ENCODE data around the gene ZACN.

DNA sequence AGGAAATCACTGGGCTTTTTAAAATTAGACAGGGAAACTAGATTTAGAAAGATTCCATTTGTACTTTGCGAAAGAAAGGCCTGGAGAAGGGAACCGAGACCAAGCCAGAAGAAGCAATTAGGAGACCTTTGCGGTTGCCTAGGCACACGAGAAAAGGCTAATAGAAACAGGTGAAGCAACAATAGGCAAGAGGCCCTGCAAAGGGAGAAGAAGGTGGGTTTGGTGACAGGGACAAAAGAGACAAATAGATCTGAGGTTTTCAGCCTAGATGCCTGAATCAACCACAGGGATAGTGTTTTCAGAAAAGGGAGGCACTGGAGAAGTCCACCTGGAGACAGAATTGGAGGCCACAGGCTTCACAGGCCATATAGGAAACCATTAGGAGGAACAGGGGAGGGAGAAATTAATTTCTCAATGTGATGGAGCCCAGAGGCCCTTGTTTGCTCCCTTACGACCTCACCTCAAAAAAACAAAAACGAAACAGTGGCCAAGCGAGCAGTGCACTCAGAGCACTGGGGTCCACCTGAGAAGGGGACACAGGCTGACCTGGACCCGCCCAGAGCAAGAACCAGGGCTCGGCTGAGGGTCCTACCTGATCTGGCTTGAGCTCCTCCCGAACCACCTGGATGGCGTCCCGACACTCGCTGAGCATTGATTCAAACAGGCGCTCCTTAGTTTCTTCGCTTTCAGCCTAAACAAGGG lies 29.0 kb upstream of the ZACN start:
- TF ChIP-seq, protein P1, sequence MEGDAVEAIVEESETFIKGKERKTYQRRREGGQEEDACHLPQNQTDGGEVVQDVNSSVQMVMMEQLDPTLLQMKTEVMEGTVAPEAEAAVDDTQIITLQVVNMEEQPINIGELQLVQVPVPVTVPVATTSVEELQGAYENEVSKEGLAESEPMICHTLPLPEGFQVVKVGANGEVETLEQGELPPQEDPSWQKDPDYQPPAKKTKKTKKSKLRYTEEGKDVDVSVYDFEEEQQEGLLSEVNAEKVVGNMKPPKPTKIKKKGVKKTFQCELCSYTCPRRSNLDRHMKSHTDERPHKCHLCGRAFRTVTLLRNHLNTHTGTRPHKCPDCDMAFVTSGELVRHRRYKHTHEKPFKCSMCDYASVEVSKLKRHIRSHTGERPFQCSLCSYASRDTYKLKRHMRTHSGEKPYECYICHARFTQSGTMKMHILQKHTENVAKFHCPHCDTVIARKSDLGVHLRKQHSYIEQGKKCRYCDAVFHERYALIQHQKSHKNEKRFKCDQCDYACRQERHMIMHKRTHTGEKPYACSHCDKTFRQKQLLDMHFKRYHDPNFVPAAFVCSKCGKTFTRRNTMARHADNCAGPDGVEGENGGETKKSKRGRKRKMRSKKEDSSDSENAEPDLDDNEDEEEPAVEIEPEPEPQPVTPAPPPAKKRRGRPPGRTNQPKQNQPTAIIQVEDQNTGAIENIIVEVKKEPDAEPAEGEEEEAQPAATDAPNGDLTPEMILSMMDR (IDR thresholded peaks at IDR 0.05; ENCODE audit: poor library complexity) = no peak
- TF ChIP-seq EZH2phosphoT487 (IDR thresholded peaks at IDR 0.05; ENCODE audit: low read depth, severe bottlenecking, unreplicated experiment) (no peak), EZH2 (IDR thresholded peaks at IDR 0.05; ENCODE audit: borderline replicate concordance) (no peak)

Measured in hepatocyte (in vitro differentiated cells).